Limb (tissue), 2 donors: ENCODE results near the gene VSTM4.

Experiments used
- DNase-seq, 2 donors: peaks; one replicate each; pipeline ENCODE4 v3.0.0-alpha.2; 2016; ENCODE audit errors: extremely low spot score in 2 of 2

The VSTM4 gene

DNA sequence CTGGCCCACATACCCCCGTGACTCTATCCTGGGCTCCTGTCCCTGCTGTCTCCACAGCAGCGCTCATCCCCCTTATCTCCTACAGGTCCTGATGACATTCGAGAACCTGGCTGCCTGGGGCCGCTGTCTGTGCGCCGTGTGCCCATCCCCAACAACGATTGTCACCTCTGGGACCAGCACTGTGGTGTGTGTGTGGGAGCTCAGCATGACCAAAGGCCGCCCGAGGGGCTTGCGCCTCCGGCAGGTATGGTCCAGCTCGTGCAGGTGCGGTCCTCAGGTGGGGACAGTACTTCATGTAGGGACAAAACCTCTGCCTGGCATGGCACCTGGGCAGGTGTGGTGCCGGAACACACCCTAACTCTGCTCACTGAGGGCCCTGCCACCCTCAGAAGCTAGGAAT lies 145.3 kb downstream of the VSTM4 start:
- DNase-seq, result no peak

DNA sequence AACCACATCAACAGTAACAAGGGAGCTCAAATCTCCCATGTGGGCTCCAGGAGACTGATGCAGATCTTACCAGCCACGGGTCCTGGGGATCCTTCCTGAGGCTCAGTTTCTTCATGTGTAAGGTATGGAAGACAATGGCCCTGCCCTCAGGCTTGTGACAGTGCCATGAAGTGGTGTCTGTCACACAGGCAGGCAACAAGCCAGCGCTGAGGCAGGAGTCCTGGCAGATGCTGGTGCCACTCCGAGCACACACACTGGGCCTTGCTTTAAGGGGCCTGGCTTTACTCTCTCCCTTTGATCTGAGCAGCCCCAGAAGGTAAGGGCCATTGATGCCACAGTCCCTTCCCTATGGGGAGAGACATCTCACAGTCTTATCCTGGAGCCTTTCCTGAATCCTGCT lies 147.3 kb downstream of the VSTM4 start:
- no peak for DNase-seq

DNA sequence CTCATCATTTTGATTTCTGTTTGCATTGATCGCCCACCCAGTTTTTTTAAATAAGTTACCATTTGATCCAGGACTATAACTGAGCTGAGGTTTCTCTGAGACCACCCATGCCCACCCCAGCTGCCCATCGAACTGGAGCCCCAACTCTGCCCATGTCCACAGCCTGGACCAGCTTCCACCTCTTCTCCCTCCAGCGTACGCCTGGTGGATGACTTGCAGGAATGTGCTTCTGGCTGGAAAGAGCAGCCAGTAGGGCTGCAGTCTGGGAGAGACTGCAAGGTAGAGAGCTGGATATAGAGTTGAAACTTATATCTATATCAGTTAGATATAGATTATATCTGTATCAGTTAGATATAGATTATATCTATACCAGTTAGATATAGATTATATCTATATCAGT lies 149.9 kb downstream of the VSTM4 start:
- DNase-seq, result no peak
